RPMI7951 (cell line): Measurements from ENCODE around the gene TCF7. TPM values are rescaled to one million over a fixed set of nuclear protein-coding genes. Genes with fewer than 3 reads are reported as not detected.

Experiments
- DNase-seq: peaks from one replicate; pipeline ENCODE4 v3.0.0-alpha.2; 2012; ENCODE audit warnings: low read depth
- total RNA-seq: library from RNA; depleted of rRNA; stranded (reverse); fragments of >200 nt; shearing (Covaris generic); gene quantifications from 2 replicates; pipeline ENCODE4 v1.2.3, GENCODE V29; 2014

The TCF7 gene
- total RNA-seq, 1 experiment from 2014 or later, result 12.3 TPM

DNA sequence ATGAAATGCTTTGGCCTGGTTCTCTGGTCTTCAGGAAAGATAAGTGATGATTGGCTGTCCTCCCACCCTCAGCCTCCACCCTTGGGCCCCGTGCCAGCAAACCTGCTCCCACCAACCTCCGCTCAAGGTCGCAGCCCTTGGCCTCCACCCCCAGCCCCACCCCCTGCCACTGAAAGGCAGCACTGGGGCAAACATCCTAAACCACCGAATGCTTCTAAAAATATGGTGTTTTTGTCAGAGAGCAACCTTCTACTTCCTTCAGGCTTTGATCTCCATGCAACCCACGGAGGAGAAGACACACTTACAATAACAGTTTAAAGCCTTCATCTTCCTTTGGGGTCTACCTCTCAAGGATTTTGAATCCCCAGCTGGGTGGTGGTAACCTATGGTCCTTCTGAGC is 24.0 kb upstream of the TCF7 start:
- no peak for DNase-seq

GRCh38 chr5:134091626-134092121 is 22.8 kb upstream of the TCF7 start:
- no peak for DNase-seq

DNA sequence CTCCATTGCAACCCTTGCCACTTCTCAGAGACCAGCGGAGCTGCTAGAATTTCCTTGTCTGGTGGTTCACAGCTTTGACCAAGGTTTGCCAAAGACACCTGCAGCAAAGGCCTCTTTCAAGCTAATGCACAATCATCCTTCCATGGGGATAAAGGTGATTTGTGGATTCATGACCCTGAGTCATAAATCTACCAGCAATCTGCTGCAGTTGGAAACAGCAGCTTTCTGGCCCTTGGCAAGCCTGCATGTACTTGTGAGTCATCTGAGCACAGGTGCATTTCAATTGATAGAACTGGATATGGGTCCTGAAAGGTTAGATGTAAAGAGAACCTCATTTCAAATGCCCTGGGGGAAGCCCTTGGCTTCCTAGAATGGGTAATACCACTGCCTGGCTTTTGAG is 21.6 kb upstream of the TCF7 start:
- DNase-seq, result peak; percentile 33

DNA sequence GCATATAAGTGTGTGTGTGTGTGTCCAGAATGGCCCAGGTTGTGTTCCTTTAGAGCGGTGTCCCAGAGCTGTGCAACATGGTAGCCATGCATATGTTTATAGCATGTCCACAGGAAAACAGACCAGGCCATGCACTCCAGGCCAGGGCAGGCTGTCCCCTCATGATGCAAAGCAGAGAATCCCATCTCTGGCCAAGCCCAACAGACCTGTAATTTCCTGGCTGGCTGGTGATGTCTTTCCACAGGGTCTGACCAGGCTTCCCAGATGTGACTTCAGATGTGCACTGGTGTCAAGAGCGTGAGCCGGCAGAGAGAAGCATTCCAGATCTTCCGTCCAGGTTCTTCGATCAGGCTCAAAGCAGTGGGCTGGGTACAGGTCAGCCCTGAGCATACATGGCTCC is 21.1 kb upstream of the TCF7 start:
- no peak for DNase-seq

DNA sequence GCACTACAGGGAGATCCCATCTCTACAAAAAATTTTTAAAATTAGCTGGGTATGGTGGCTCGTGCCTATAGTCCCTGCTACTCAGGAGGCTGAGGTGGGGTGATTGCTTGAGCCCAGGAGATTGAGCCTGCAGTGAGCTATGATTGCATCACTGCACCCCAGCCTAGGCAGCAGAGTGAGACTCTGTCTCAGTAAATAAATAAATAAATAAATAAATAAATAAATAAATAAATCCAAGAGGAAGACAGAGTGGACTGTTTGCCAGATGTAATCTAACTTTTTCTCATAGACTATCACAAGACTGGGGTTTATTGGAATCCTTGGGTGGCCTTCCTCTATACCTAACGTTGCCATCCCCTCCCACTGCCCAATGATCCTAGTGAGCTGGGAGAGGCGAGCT is 19.2 kb upstream of the TCF7 start:
- DNase-seq, result no peak

GRCh38 chr5:134095887-134096589 is 18.4 kb upstream of the TCF7 start:
- DNase-seq, result no peak

GRCh38 chr5:134097211-134097749 is 17.2 kb upstream of the TCF7 start:
- no peak for DNase-seq

GRCh38 chr5:134098690-134099089 is 15.8 kb upstream of the TCF7 start:
- DNase-seq, result no peak

GRCh38 chr5:134099288-134099872 is 15.1 kb upstream of the TCF7 start:
- DNase-seq, result no peak

GRCh38 chr5:134099939-134100282 is 14.6 kb upstream of the TCF7 start:
- no peak for DNase-seq

- DNase-seq, result peak; percentile 73
Measured at GRCh38 chr5:134100283-134101091, 14.0 kb upstream of the TCF7 start.

GRCh38 chr5:134101686-134102439 is 12.6 kb upstream of the TCF7 start:
- DNase-seq, result peak; percentile 43

GRCh38 chr5:134103397-134103796 is 11.1 kb upstream of the TCF7 start:
- DNase-seq, result no peak

- DNase-seq, result no peak
Measured at GRCh38 chr5:134103998-134104654, 10.4 kb upstream of the TCF7 start.

DNA sequence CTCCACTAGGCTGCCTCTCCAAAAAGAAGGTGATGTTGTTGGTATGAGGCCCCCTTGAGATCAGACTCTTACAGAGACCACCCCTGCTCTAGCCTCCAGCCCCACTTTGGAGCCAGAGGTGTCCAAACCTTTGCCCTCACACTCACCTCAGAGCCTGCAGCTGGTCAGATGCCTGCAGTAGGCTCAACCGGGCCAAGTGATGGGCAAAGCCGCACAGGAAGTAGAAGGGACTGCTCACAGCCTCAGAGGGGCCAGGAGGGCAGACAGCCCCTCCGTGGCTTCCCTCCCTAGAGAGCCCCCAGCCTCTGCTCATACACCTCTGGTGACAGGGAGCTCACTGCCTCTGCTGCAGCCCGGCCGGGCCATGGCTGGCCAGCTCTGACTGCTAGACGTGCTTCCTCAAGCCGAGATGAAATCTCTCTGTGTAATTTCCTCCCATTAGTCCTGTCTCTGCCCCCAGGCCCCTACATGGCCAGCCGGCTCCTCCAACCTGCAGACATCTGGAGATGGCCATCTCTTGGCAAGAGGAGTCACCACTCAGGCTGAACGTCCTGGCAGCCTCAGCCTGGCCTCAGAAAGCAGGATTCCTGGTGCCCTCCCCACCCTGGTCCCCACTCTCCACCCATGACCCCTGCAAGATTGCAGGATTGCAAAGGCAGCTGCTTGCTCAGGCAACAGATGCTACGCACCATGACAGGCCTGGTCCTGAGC is 7.3 kb upstream of the TCF7 start:
- DNase-seq, result peak; percentile 77

GRCh38 chr5:134107779-134108178 is 6.7 kb upstream of the TCF7 start:
- no peak for DNase-seq

DNA sequence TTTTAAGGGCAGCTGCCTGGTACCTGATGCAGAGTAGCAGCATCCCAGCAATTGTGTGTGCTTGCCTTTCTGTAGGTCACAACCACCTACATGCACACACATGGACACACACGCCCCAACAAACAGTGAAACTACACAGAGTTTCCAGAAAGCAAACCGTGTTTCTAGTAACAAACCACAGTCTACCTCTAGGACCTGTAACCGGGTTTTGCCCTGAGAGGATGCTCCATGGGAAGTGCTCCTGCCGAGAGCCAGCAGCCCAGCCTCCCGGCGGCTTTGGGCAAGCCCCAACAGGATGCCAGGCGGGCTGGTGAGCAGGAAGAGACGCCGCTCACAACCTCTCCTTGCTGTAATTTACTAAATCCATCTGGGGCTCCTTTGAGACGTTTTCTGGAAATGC is 4.1 kb upstream of the TCF7 start:
- DNase-seq, result no peak

DNA sequence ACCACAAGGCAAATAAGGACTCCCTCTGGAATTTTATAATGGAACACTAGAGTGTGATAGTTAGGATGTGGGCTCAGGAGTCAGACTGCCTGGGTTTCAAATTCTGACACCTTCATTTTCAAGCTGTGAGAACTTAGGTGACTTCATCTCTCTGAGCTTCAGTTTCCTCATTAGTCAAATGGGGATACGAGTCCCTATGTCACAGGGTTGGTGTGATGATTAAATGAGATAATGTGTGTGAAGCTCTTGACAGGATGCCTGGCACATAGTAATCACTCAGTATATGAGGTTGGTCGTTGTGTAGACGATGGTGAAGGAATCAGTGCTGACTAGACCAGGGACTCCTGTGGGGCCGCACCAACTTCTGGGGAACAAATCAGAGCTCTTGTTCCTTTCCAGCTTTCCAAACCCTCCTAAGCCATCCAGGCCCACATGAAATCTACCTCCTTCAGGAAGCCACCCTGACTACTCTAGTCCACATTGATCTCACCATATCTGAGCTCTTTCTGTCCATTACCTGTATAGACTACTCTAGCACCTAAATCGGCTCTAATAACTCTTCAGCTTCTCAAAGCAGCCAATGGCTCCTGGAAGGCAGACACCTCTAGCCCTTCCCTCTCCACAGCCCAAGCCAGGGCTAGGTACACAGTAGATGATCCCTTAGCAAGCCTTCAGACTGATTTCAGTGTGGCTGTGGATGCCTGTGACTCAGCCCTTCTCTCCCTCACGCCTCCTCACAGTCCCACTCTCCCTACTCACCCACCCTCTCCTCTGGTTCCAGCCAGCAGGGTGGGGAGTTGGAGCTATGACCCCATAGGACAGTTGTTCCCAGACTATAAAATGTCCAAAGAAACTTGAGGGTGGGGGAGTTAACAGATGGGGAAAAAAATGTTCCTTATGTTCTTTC is 2.5 kb upstream of the TCF7 start:
- DNase-seq, result peak; percentile 27

GRCh38 chr5:134112726-134113362 is 1.6 kb upstream of the TCF7 start:
- DNase-seq, result no peak
